Tibial nerve (tissue), 4 donors: ENCODE data around the gene PHETA1.

Experiments
- CTCF ChIP-seq, 5 experiments: fragments of 200-600 bp in 3 of 5; fragments of 450-650 bp in 2 of 5; sonication (generic) in 3 of 5; IDR thresholded peaks; one replicate each; pipeline ENCODE4 v1.5.1; 2016 to 2019; ENCODE audit warnings: antibody characterized with exemption in 5 of 5, mild to moderate bottlenecking in 3 of 5, moderate library complexity in 2 of 5
- EP300 ChIP-seq, 2 donors: sonication (generic); formaldehyde crosslinking; IDR thresholded peaks; one replicate each; pipeline ENCODE4 v1.6.1; 2017; ENCODE audit warnings: antibody characterized with exemption in 2 of 2, mild to moderate bottlenecking in 1 of 2
- POLR2A ChIP-seq, 2 donors: fragments of 450-650 bp; IDR thresholded peaks; one replicate each; pipeline ENCODE4 v1.6.1; 2017; ENCODE audit warnings: antibody characterized with exemption in 2 of 2, mild to moderate bottlenecking in 2 of 2, moderate library complexity in 2 of 2

GRCh38 chr12:111366075-111366474, 2.8 kb downstream of the PHETA1 start:
- TF ChIP-seq EP300 (IDR thresholded peaks at IDR 0.05) (no peak), CTCF (IDR thresholded peaks at IDR 0.05) (no peak), POLR2A (IDR thresholded peaks at IDR 0.05) (no peak)
